ENCODE measurements around the gene VASN.

VASN gene

GRCh38 chr16:4372001-4372577 lies 441 bp downstream of the VASN start:
- no peak for DNase-seq (ENCODE audit: low read depth in 2 of 2)

- no peak for DNase-seq (ENCODE audit: low read depth in 2 of 2)
These were observed 1.1 kb downstream of the VASN start for GRCh38 chr16:4372578-4373355.

- no peak for DNase-seq (ENCODE audit: low read depth in 2 of 2)
These were observed 1.8 kb downstream of the VASN start for GRCh38 chr16:4373356-4373908.

GRCh38 chr16:4373909-4374742 lies 2.5 kb downstream of the VASN start:
- DNase-seq (ENCODE audit: low read depth in 2 of 2), result no peak

GRCh38 chr16:4375717-4376116 lies 4.1 kb downstream of the VASN start:
- DNase-seq (ENCODE audit: low read depth in 2 of 2), result no peak

- no peak for DNase-seq (ENCODE audit: low read depth in 2 of 2)
These were observed 4.7 kb downstream of the VASN start for GRCh38 chr16:4376126-4376892.

GRCh38 chr16:4376893-4377572 lies 5.4 kb downstream of the VASN start:
- DNase-seq (ENCODE audit: low read depth in 2 of 2), result no peak

GRCh38 chr16:4377573-4378154 lies 6.0 kb downstream of the VASN start:
- DNase-seq (ENCODE audit: low read depth in 2 of 2), result no peak

- no peak for DNase-seq (ENCODE audit: low read depth in 2 of 2)
These were observed 6.6 kb downstream of the VASN start for GRCh38 chr16:4378161-4378666.

GRCh38 chr16:4378999-4379690 lies 7.5 kb downstream of the VASN start:
- DNase-seq (ENCODE audit: low read depth in 2 of 2), result no peak

GRCh38 chr16:4380119-4381063 lies 8.7 kb downstream of the VASN start:
- DNase-seq (ENCODE audit: low read depth in 2 of 2), result no peak

GRCh38 chr16:4381072-4381934 lies 9.7 kb downstream of the VASN start:
- DNase-seq (ENCODE audit: low read depth in 2 of 2), result no peak

- DNase-seq (ENCODE audit: low read depth in 2 of 2), result no peak
These were observed 10.5 kb downstream of the VASN start for GRCh38 chr16:4381935-4382794.

- no peak for DNase-seq (ENCODE audit: low read depth in 2 of 2)
These were observed 11.2 kb downstream of the VASN start for GRCh38 chr16:4382795-4383357.

GRCh38 chr16:4383591-4384444 lies 12.2 kb downstream of the VASN start:
- DNase-seq (ENCODE audit: low read depth in 2 of 2), result no peak
